Cardiac muscle cell (in vitro differentiated cells and primary cell): ENCODE results near the gene ALOX12B. TPM values are rescaled to one million over a fixed set of nuclear protein-coding genes. Genes with fewer than 3 reads are reported as not detected.

Source experiments
- DNase-seq, 2 donors: peaks; one replicate each; pipeline versions ENCODE4 v3.0.0 to v3.0.0-alpha.2; 2010 to 2017; ENCODE audit warnings: low read depth in 1 of 2, low spot score in 1 of 2
- H3K27ac ChIP-seq: fragments of 200-600 bp; sonication (generic); 2 replicates; pipeline ENCODE4 v1.5.1; 2016
- H3K27me3 ChIP-seq: fragments of 200-600 bp; sonication (generic); 2 replicates; pipeline ENCODE4 v1.6.0; 2016; ENCODE audit warnings: control low read depth
- H3K36me3 ChIP-seq: fragments of 200-600 bp; sonication (generic); 2 replicates; pipeline ENCODE4 v1.5.1; 2016; ENCODE audit warnings: control low read depth
- H3K4me1 ChIP-seq: fragments of 200-600 bp; sonication (generic); 2 replicates; pipeline ENCODE4 v1.8.1; 2017; ENCODE audit warnings: low read depth, mild to moderate bottlenecking, mixed run types
- H3K4me3 ChIP-seq: fragments of 200-600 bp; sonication (generic); 2 replicates; pipeline ENCODE4 v1.5.1; 2016; ENCODE audit warnings: mild to moderate bottlenecking
- H3K9me3 ChIP-seq: fragments of 200-600 bp; sonication (generic); 2 replicates; pipeline ENCODE4 v1.5.1; 2017; ENCODE audit warnings: low read depth, mild to moderate bottlenecking, control low read depth
- polyA plus RNA-seq: library from polyadenylated mRNA; unstranded; fragments of >200 nt; fragmentation: Nextera tagmentation; extraction: Ambion mirVana; gene quantifications from 2 replicates; pipeline ENCODE4 v1.2.1, GENCODE V29; 2016
- total RNA-seq: library from RNA; depleted of rRNA; stranded (reverse); fragments of >200 nt; gene quantifications from 2 replicates; pipeline ENCODE4 v1.2.3, GENCODE V29; 2016
- TF ChIP-seq, protein P1 (sequence below): IDR thresholded peaks from 2 replicates; pipeline ENCODE4 v1.5.1; 2012; ENCODE audit warnings: low read depth, mild to moderate bottlenecking, low read length

ALOX12B gene
- total and polyA plus RNA-seq, 2 experiments from 2014 or later = 0.42 to 2.3 TPM

DNA sequence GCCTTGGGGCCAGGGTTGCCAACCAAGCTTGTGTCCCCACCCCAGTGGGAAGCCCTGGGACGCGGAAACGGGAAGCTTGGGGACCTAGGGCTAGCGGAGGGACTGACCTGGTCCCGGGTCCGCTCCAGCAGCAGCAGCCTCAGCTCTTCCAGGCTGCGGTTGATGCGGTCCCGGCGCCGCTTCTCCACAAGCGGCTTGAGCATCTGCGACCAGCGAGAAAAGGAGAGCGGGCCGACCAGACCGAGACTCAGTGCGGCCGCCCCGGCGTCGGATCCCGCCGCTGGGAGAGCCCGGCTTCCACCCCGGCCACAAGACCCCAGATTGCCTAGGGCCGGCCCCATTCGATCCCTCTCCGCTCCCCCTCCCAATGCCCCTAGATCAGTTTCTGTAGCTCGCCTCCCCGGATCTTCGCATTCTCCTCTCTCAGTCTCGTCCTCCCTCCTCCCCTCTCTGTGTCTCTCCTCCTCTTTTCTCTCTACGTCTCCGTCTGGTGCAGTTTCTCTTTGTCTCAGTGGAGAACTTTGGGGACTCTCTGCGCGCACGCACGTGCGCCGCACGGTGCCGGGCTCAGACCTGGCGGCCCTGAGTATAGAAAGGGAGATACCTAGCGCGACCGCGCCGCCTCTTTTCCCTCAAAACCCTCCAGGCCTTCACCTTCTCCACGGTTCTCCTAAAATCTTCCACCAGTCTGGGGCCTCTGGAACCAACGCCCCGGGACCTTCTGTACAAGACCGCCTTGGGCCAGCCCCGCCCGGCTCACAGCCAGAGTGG lies 35.6 kb upstream of the ALOX12B start:
- H3K9me3 ChIP-seq = no peaks in the 10 kb centered on the region
- DNase-seq = peak in 1 of 2 donors; percentile 38

DNA sequence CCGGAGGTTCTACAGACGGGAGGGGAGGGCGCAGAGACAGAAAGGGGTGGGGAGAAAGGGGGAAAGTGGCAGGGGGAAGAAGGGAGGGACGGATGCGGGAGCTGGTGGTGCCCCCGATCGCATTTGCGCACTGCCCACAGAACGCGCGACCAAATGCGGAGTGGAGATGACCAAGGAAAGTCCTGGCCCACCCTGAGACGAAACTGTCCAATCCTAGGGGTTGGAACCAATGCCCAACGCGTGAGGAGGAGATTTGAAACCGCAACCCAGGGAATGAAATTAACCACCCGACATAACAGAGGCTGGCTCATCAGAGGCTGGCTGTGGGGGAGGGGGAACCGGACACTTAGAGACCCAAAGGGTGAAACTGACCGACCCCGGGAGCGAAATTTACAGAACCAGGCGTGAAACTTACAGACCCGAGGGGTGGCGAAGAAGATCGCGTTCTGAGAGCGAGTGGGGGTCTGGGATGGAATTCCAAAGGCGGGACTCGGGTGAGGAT lies 35.0 kb upstream of the ALOX12B start:
- H3K4me1 ChIP-seq = peaks cover 4% of the 10 kb centered on the region
- H3K27me3 ChIP-seq = peaks cover 46% of the 10 kb centered on the region
- no peak overlapping the region for H3K27ac ChIP-seq
- peak in 1 of 2 donors; percentile 18 for DNase-seq
- TF ChIP-seq, protein P1, sequence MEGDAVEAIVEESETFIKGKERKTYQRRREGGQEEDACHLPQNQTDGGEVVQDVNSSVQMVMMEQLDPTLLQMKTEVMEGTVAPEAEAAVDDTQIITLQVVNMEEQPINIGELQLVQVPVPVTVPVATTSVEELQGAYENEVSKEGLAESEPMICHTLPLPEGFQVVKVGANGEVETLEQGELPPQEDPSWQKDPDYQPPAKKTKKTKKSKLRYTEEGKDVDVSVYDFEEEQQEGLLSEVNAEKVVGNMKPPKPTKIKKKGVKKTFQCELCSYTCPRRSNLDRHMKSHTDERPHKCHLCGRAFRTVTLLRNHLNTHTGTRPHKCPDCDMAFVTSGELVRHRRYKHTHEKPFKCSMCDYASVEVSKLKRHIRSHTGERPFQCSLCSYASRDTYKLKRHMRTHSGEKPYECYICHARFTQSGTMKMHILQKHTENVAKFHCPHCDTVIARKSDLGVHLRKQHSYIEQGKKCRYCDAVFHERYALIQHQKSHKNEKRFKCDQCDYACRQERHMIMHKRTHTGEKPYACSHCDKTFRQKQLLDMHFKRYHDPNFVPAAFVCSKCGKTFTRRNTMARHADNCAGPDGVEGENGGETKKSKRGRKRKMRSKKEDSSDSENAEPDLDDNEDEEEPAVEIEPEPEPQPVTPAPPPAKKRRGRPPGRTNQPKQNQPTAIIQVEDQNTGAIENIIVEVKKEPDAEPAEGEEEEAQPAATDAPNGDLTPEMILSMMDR = no peak
- no peaks in the 10 kb centered on the region for H3K36me3 ChIP-seq
- H3K4me3 ChIP-seq = peak overlapping the region; percentile 64
- H3K9me3 ChIP-seq = no peaks in the 10 kb centered on the region

More for the DNA sequence above, 35.6 kb upstream of the ALOX12B start:
- Histone ChIP-seq H3K27ac (no peak overlapping the region), H3K27me3 (peaks cover 40% of the 10 kb centered on the region), H3K4me1 (peaks cover 4% of the 10 kb centered on the region), H3K36me3 (no peaks in the 10 kb centered on the region), H3K4me3 (peak overlapping the region; percentile 64)
- TF ChIP-seq, protein P1 = no peak

DNA sequence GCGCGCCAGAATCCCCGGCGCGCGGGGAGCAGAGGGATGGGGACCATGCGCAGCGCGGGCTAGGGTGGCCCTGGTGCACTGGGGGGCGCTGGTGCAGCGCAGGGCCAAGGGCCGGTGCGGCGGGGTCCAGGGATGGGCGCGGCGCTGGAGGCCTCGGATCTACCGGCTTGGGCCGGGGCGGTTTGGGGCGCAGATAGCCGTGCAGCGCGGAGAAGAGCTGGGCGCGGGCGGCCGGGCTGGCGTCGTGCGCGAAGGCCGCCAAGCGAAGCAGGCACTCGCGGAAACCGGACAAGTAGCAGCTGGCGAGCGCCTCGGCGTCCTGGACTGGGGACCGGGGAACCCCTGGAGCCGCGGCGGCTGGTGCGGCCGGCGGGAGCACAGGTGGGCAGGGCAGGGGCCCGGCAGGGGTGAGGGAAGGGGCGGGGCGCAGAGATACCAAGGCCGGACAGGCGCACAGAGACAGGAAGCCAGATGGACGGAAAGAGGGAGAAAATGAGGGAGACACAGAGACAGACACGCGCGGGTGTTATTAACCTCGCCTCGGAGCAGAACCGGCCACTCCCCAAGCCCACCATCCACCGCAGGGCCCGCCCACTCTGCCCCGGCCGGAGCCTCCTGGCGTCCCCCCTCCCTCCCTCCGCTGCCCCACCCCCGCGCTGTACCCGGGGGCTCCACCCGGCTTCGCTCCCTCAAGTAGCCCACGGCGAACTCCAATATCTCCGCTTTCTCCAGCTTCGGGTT lies 34.3 kb upstream of the ALOX12B start:
- Histone ChIP-seq H3K4me1 (peaks cover 1% of the 10 kb centered on the region), H3K4me3 (peak overlapping the region; percentile 64), H3K9me3 (no peaks in the 10 kb centered on the region), H3K27me3 (peaks cover 53% of the 10 kb centered on the region), H3K27ac (no peak overlapping the region), H3K36me3 (no peaks in the 10 kb centered on the region)
- peak; percentile 66 to 93 for DNase-seq
- TF ChIP-seq, protein P1 = peak; percentile 42

DNA sequence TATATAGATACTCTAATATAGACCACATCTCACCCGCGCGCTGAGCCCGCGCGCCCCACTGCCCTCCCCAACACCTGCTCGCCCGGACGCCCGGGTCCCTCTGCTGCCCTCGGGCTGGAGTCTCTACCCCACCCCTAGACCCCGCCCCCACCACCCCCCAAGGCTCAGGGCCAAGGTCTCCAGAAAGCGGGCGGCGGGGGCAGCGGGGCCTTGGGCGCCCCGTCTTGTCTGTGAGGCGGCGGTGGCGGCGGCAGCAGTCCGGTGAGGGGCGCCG lies 33.8 kb upstream of the ALOX12B start:
- TF ChIP-seq, protein P1 = no peak
- H3K4me3 ChIP-seq = peak overlapping the region; percentile 64
- H3K27me3 ChIP-seq = peaks cover 58% of the 10 kb centered on the region
- no peaks in the 10 kb centered on the region for H3K36me3 ChIP-seq
- H3K4me1 ChIP-seq = no peaks in the 10 kb centered on the region
- no peak for DNase-seq
- H3K9me3 ChIP-seq = no peaks in the 10 kb centered on the region
- H3K27ac ChIP-seq = no peak overlapping the region

DNA sequence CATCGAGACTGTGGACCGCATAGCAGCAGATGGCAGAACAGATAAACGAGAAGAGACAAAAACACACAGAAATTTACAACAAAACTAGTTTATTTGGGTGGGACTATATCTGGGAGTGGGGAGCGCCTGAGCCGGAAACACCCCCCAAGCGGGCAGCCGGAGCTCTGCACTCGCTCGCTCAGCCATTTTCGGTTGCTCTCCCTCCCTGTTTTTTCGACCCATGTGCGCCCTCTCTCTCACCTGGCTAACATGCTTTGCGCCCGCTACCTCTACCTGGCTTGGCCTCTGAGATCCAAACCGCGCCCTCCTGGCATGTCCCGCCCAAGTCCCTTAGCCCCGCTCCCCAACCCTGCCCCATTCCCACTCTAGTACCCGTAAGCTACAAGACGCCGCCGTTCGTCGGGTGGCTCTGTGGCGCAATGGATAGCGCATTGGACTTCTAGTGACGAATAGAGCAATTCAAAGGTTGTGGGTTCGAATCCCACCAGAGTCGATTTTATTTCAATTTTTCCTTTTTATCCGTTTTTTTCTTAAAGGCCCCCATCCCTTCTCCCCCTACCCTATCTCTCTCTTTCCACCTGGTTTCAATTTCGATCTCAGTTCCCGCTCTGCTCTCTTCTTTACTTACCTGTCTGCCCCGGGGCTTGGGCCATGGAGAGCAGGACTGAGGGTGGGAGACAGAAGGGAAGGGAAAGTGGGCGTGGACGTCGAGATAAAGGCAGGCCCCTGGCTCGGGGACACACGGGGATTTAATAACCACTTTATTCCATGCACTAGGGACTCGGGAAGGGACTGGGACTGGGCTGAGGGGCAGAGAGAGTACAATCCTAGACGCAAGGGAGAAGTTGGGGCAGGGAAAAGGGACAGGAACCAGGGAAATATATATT lies 33.2 kb upstream of the ALOX12B start:
- H3K4me3 ChIP-seq = peak overlapping the region; percentile 64
- H3K27me3 ChIP-seq = peaks cover 63% of the 10 kb centered on the region
- TF ChIP-seq, protein P1 = peak; percentile 27
- H3K36me3 ChIP-seq = no peaks in the 10 kb centered on the region
- peak; percentile 70 to 76 for DNase-seq
- H3K9me3 ChIP-seq = no peaks in the 10 kb centered on the region
- H3K27ac ChIP-seq = no peak overlapping the region
- no peaks in the 10 kb centered on the region for H3K4me1 ChIP-seq
